HG02763 (cell line): ENCODE data around the gene TBX6.

Experiments
- ATAC-seq: cut with Tn5 transposase; IDR thresholded peaks from one replicate; pipeline ENCODE4 v1.9.1; 2021; ENCODE audit warnings: mild to moderate bottlenecking, moderate library complexity; ENCODE audit not compliant: unreplicated experiment

The TBX6 gene

GRCh38 chr16:30114411-30114810, 22.7 kb upstream of the TBX6 start:
- ATAC-seq = no peak

GRCh38 chr16:30113711-30114333, 22.1 kb upstream of the TBX6 start:
- ATAC-seq = no peak

- no peak for ATAC-seq
Observed at GRCh38 chr16:30113031-30113710, 21.4 kb upstream of the TBX6 start, which contains the start of gene GDPD3. TSS of gene GDPD3 (minus strand) at chr16:30113537. CDS start at chr16:30113478, 59 bp downstream.

GRCh38 chr16:30112197-30113030, 20.7 kb upstream of the TBX6 start:
- no peak for ATAC-seq

GRCh38 chr16:30110661-30111060, 18.9 kb upstream of the TBX6 start:
- no peak for ATAC-seq

GRCh38 chr16:30108059-30108850, 16.5 kb upstream of the TBX6 start:
- ATAC-seq = no peak

- no peak for ATAC-seq
Observed at GRCh38 chr16:30104492-30104891, 12.8 kb upstream of the TBX6 start.

- no peak for ATAC-seq
Observed at GRCh38 chr16:30104090-30104489, 12.4 kb upstream of the TBX6 start.

GRCh38 chr16:30096862-30097563, 5.3 kb upstream of the TBX6 start:
- no peak for ATAC-seq

GRCh38 chr16:30096105-30096861, 4.6 kb upstream of the TBX6 start, which contains the start of gene YPEL3:
TSS of gene YPEL3 (minus strand) at chr16:30096213. CDS start at chr16:30095482, 731 bp downstream.
- peak; percentile 52 for ATAC-seq

- ATAC-seq = no peak
Observed at GRCh38 chr16:30095166-30096078, 3.7 kb upstream of the TBX6 start.

- no peak for ATAC-seq
Observed at GRCh38 chr16:30094541-30095165, 2.9 kb upstream of the TBX6 start.

GRCh38 chr16:30092373-30093010, 768 bp upstream of the TBX6 start:
- ATAC-seq = peak; percentile 32

GRCh38 chr16:30090610-30091331, 953 bp downstream of the TBX6 start:
- ATAC-seq = no peak

GRCh38 chr16:30088832-30089624, 2.7 kb downstream of the TBX6 start:
- ATAC-seq = no peak

GRCh38 chr16:30088237-30088831, 3.4 kb downstream of the TBX6 start:
- no peak for ATAC-seq
